ENCODE data around the gene OR10A7.
A peak's percentile ranks its signal among the peaks of the same experiment; 100 is the strongest.
"Not testable (repeated sequence)": the region's sequence is repeated elsewhere in the genome, so short reads cannot be mapped to it uniquely, and the experiment has no call there.

OR10A7 gene

GRCh38 chr12:55220725-55221124 is at the start of gene OR10A7:
TSS of gene OR10A7 (plus strand) at chr12:55221025. CDS start at chr12:55221025, 0 bp downstream.
- no peak for DNase-seq (ENCODE audit: low spot score)

DNA sequence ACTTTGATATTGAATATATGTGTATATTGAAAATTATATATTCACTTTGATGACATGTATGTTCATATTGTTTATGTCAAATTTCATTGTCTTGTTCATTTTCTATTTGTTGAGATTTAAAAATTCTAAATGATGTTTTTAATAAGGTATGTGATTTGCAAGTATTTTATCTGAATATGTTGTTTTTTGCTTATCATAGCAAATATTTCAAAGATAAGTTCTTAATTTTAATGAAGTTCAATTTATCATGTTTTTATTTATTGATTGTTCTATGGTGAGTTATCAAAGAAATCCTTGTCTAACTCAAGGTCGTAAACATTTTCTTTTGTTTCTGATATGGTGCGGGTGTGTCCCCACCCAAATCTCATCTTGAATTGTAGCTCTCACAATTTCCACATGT is 49.4 kb upstream of the OR10A7 start:
- DNase-seq (ENCODE audit: low spot score), result no peak

DNA sequence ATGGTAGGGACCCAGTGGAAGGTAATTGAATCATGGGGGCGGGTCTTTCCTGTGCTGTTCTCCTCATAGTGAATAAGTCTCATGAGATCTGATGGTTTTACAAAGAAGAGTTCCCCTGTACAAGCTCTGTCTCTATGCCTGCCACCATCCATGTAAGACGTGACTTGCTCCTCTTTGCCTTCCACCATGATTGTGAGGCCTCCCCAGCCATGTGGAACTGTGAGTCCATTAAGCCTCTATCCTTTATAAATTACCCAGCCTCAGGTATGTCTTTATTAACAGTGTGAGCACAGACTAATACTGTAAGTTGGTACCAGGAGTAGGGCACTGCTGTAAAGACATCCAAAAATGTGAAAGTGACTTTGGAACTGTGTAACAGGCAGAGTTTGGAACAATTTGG is 49.0 kb upstream of the OR10A7 start:
- not testable (repeated sequence) for DNase-seq (ENCODE audit: low spot score)

DNA sequence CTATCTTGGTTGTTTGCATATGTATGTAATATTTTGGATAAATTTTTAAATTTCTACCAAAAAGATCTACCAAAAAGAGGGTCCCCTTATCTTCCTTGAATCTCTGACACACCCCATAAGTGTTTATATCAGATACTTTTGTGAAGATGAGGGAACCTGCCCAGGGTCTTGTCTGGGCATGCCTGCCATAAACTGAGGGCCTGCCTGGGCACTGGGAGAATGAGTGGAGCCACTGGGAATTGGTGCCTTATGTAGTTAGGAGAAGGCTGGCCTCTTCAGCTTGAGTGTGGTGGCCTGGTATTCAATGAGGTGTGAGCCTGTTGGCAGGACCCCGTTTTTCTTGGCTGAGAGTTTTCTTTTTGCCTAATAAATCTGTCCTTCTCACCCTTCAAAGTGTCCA is 48.1 kb upstream of the OR10A7 start:
- DNase-seq (ENCODE audit: low spot score), result no peak

DNA sequence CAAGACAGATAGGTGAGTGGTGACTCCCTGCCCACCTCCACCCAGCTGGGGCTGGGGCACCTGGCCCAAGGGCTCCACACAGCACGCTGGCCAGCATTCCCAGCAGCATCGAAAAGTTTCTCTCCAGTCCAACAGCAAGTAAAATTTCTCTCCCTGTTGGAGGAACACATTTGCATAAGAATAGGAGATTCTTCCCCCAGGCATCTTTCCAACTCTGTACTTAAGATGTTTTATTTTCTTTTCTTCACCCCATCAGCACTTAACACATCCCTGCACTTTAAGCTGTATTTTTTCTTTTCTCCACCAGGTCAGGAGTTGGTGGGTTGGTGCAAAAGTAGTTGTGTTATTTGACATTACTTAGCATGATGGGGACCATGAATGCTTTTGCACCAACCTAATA is 47.4 kb upstream of the OR10A7 start:
- DNase-seq (ENCODE audit: low spot score), result no peak

DNA sequence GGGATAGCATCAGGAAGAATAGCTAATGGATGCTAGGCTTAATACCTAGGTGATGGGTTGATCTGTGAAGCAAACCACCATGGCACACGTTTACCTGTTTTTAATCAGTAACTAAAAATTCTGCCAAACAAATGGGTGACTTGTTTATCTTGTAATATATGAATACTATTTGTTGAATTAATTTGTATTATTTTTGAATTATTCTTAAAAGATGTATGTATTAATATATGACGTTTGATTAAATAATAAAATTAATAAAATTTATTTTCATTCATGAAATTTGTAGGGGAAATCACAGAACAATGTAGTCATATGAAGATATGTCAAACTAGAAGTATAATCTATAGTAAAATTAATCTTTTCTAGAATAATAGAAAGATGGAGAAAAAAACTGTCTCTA is 32.3 kb upstream of the OR10A7 start:
- DNase-seq (ENCODE audit: low spot score), result no peak

GRCh38 chr12:55188974-55189556 is 31.8 kb upstream of the OR10A7 start:
- peak; percentile 69 for DNase-seq (ENCODE audit: low spot score)

- DNase-seq (ENCODE audit: low spot score), result no peak
Measured at GRCh38 chr12:55194382-55194781, 26.4 kb upstream of the OR10A7 start.

GRCh38 chr12:55226523-55226922 is 5.7 kb downstream of the OR10A7 start:
- no peak for DNase-seq (ENCODE audit: low spot score)

DNA sequence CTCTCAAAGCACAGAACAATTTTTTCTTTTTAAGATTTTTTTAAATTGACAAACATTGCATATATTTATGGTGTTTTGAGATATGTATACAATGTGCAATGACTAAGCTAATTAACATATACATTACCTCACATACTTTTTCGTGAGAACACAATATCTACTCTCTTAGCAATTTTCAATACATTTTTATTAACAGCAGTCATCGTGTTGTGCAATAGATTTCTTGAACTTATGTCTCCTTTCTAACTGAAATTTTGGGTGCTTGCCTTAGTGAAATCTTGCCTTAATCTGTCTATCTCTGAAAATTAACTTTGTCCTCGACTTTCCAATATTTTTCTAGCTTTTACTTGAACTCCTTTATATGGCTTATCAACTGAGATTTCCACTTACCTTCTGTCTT is 6.8 kb downstream of the OR10A7 start:
- no peak for DNase-seq (ENCODE audit: low spot score)

GRCh38 chr12:55244309-55244708 is 23.5 kb downstream of the OR10A7 start, which contains the start of gene OR6C74:
TSS of gene OR6C74 (plus strand) at chr12:55244609. CDS start at chr12:55247288, 2,679 bp downstream.
- DNase-seq (ENCODE audit: low spot score), result no peak

GRCh38 chr12:55246159-55246558 is 25.3 kb downstream of the OR10A7 start:
- no peak for DNase-seq (ENCODE audit: low spot score)

DNA sequence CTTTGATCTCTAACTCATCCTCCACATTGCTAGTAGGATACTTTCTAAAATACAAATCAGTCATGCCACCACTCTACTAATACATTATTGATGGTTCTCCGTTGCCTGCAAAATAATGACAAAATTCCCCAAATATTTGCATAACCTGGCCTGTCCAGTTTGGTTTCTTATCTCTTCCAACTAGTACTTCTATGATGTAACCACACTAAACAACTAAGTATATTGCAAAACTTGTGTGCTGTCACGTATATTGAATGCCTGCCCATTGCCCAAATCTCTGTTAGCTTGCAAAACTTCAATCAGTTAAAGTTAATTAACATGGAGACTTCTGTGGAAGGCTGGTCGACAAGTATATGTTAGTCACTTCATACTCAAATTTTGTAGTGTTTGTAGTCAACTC is 30.1 kb downstream of the OR10A7 start:
- no peak for DNase-seq (ENCODE audit: low spot score)

GRCh38 chr12:55253281-55253680 is 32.5 kb downstream of the OR10A7 start:
- no peak for DNase-seq (ENCODE audit: low spot score)

- no peak for DNase-seq (ENCODE audit: low spot score)
Measured at GRCh38 chr12:55256831-55257230, 36.0 kb downstream of the OR10A7 start.

DNA sequence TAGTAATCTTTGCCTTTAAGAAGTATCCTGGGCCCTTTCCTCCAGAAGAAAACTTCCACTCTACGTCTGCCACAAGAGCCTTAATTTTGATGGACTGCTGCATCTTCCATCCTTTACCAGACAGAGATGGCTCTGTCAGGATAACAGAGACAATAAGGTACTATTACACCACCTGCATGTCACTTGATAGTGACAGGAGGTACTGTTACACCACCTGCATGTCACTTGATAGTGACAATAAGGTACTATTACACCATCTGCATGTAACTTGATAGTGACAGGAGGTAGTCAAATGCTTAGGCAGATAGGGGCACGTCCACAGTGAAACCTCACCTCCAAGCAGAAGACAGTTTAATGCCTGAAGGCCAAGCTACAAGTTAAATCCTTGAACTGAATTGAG is 37.5 kb downstream of the OR10A7 start:
- no peak for DNase-seq (ENCODE audit: low spot score)

All from iPS-NIHi11 (cell line).